Activated CD8-positive, alpha-beta T cell treated with anti-CD3 and anti-CD28 coated beads for 36 hours (primary cell): ENCODE measurements around the gene TCTN1. TPM values are rescaled to one million over a fixed set of nuclear protein-coding genes. Genes with fewer than 3 reads are reported as not detected.
"Not testable (repeated sequence)": the region's sequence is repeated elsewhere in the genome, so short reads cannot be mapped to it uniquely, and the experiment has no call there.

Source experiments
- ATAC-seq: fragments of 200-7000 bp; cut with Tn5 transposase; one replicate; pipeline ENCODE4 v1.10.0; 2021; ENCODE audit warnings: mild to moderate bottlenecking, moderate library complexity
- CTCF ChIA-PET: fragments of 350-600 bp; sonication (Branson Sonifier 250); formaldehyde crosslinking; loops from one replicate; lab custom pipeline; 2021; ENCODE audit warnings: antibody characterized with exemption; lab: Charles Lee
- POLR2A ChIA-PET: fragments of 350-600 bp; sonication (Branson Sonifier 250); formaldehyde crosslinking; loops from one replicate; lab custom pipeline; 2021; ENCODE audit warnings: antibody characterized with exemption; lab: Charles Lee
- DNase-seq: peaks from one replicate; pipeline ENCODE4 v3.0.0-alpha.2; 2020
- H3K27ac Mint-ChIP-seq: one replicate; pipeline ENCODE4 v1.8.0; 2021; ENCODE audit warnings: mild to moderate bottlenecking, mixed read lengths
- H3K27me3 Mint-ChIP-seq: one replicate; pipeline ENCODE4 v1.8.0; 2021; ENCODE audit warnings: mixed read lengths
- H3K36me3 Mint-ChIP-seq: one replicate; pipeline ENCODE4 v1.8.0; 2021; ENCODE audit warnings: low read depth, mixed read lengths
- H3K4me1 Mint-ChIP-seq: one replicate; pipeline ENCODE4 v1.8.0; 2021; ENCODE audit warnings: low read depth, mixed read lengths
- H3K4me3 Mint-ChIP-seq: one replicate; pipeline ENCODE4 v1.8.0; 2021; ENCODE audit warnings: mild to moderate bottlenecking, moderate library complexity, mixed read lengths
- H3K9me3 Mint-ChIP-seq: one replicate; pipeline ENCODE4 v1.8.0; 2021; ENCODE audit warnings: mixed read lengths
- CTCF ChIP-seq: fragments of 200-600 bp; IDR thresholded peaks from one replicate; pipeline ENCODE4 v1.8.0; 2022; ENCODE audit warnings: antibody characterized with exemption, mild to moderate bottlenecking
- intact Hi-C: fragments of 100-400 bp; cut with micrococcal nuclease; formaldehyde crosslinking; loops from one replicate; pipeline ENCODE4 v1.10.0; 2022
- total RNA-seq, 2 experiments: library from RNA; stranded (reverse); gene quantifications; one replicate each; pipeline ENCODE4 v1.2.3, GENCODE V29; 2021

The TCTN1 gene
- total RNA-seq, 2 experiments from 2014 or later: 7.9 to 8.6 TPM

GRCh38 chr12:110597885-110598284 is 16.0 kb upstream of the TCTN1 start:
- intact Hi-C loops: no loop called here
- Mint-ChIP-seq H3K9me3 (no peaks in the 10 kb centered on the region), H3K36me3 (no peaks in the 10 kb centered on the region), H3K4me3 (no peak overlapping the region), H3K27ac (no peak overlapping the region), H3K4me1 (peaks cover 4% of the 10 kb centered on the region), H3K27me3 (no peaks in the 10 kb centered on the region)
- POLR2A ChIA-PET: interaction anchor here (1.5 kb wide), 1 partner anchor 48 kb away, joined by 5 read pairs; no protein-coding TSS in a partner anchor
- TF ChIP-seq CTCF: no peak
- no peak for DNase-seq
- ATAC-seq: no peak
- CTCF ChIA-PET: interaction anchor here (1.2 to 8.3 kb wide), 4 partner anchors 13 to 85 kb away, joined by 3 to 171 read pairs (median 12); no protein-coding TSS in a partner anchor

- no peak for ATAC-seq
Observed at GRCh38 chr12:110599334-110599733, 14.6 kb upstream of the TCTN1 start.

GRCh38 chr12:110600254-110600653 is 13.7 kb upstream of the TCTN1 start:
- ChIA-PET CTCF (interaction anchor here (0.6 to 8.3 kb wide), 25 partner anchors 8 to 294 kb away, joined by 3 to 171 read pairs (median 19); partner anchors contain the start of genes ARPC3, FAM216A, GPN3 and RAD9B), POLR2A (interaction anchor here (0.7 kb wide), 1 partner anchor 293 kb away, joined by 3 read pairs; no protein-coding TSS in a partner anchor)
- Mint-ChIP-seq H3K27me3 (no peaks in the 10 kb centered on the region), H3K27ac (no peak overlapping the region), H3K36me3 (no peaks in the 10 kb centered on the region), H3K4me3 (no peak overlapping the region), H3K9me3 (no peaks in the 10 kb centered on the region), H3K4me1 (peaks cover 7% of the 10 kb centered on the region)
- DNase-seq (no peak), ATAC-seq (no peak)
- intact Hi-C loops: loop anchor here (2.0 to 5.0 kb wide), 2 partner anchors 48 to 87 kb away; no protein-coding TSS in a partner anchor
- TF ChIP-seq CTCF: peak; percentile 61

More at GRCh38 chr12:110599334-110599733, 14.6 kb upstream of the TCTN1 start:
- Mint-ChIP-seq H3K9me3 (no peaks in the 10 kb centered on the region), H3K27ac (no peak overlapping the region), H3K4me3 (no peak overlapping the region), H3K4me1 (peaks cover 7% of the 10 kb centered on the region), H3K27me3 (no peaks in the 10 kb centered on the region), H3K36me3 (no peaks in the 10 kb centered on the region)
- intact Hi-C loops: no loop called here
- POLR2A ChIA-PET: interaction anchor here (1.4 to 1.5 kb wide), 2 partner anchors 15 to 50 kb away, joined by 5 read pairs; no protein-coding TSS in a partner anchor
- CTCF ChIA-PET: interaction anchor here (0.9 to 8.3 kb wide), 14 partner anchors 7 to 149 kb away, joined by 3 to 171 read pairs (median 30); partner anchors contain the start of genes ARPC3 and TCTN1
- DNase-seq: no peak
- TF ChIP-seq CTCF: no peak

GRCh38 chr12:110602085-110602814 is 11.7 kb upstream of the TCTN1 start:
- POLR2A ChIA-PET: interaction anchor here (0.6 to 2.4 kb wide), 4 partner anchors 12 to 99 kb away, joined by 3 to 15 read pairs (median 3); partner anchors contain the start of genes RAD9B, TCTN1 and VPS29
- peak; percentile 77 for TF ChIP-seq CTCF

More at GRCh38 chr12:110602085-110602814, 11.7 kb upstream of the TCTN1 start:
- ATAC-seq (peak; percentile 87), DNase-seq (peak; percentile 60)
- intact Hi-C loops: loop anchor here (5.0 kb wide), 1 partner anchor 50 kb away; no protein-coding TSS in a partner anchor
- not testable (repeated sequence) for H3K4me1 Mint-ChIP-seq, H3K27ac Mint-ChIP-seq, H3K4me3 Mint-ChIP-seq, H3K27me3 Mint-ChIP-seq, H3K36me3 Mint-ChIP-seq, H3K9me3 Mint-ChIP-seq
- CTCF ChIA-PET: interaction anchor here (0.6 to 8.3 kb wide), 61 partner anchors 10 to 1412 kb away, joined by 3 to 171 read pairs (median 5); partner anchors contain the start of genes ARPC3, FAM216A, GPN3 and RAD9B
